IPS DF 6.9 (cell line): ENCODE measurements around the gene PLB1.

Source experiments
- DNase-seq: peaks from one replicate; pipeline ENCODE4 v3.0.0-alpha.2; 2013; ENCODE audit warnings: low read depth, low spot score
- H3K27ac ChIP-seq: one replicate; pipeline ENCODE4 v1.5.1; 2013; ENCODE audit warnings: low read length, control low read depth
- H3K27me3 ChIP-seq: 2 replicates; pipeline ENCODE4 v1.6.1; 2013; ENCODE audit warnings: mild to moderate bottlenecking, low read length; ENCODE audit not compliant: control insufficient read depth, insufficient read depth
- H3K36me3 ChIP-seq: 2 replicates; pipeline ENCODE4 v1.6.1; 2013; ENCODE audit warnings: low read length; ENCODE audit not compliant: control insufficient read depth, insufficient read depth
- H3K4me1 ChIP-seq: 2 replicates; pipeline ENCODE4 v1.6.1; 2013; ENCODE audit warnings: low read length; ENCODE audit not compliant: control insufficient read depth, insufficient read depth
- H3K4me3 ChIP-seq: 2 replicates; pipeline ENCODE4 v1.5.1; 2013; ENCODE audit warnings: mild to moderate bottlenecking, low read length
- H3K9me3 ChIP-seq: 2 replicates; pipeline ENCODE4 v1.6.1; 2013; ENCODE audit warnings: low read length, inconsistent platforms; ENCODE audit not compliant: control insufficient read depth, insufficient read depth
- WGBS: extraction: QIAGEN DNeasy Blood & Tissue Kit; methylation state at CpG from one replicate; pipeline ENCODE4 v1.1.7; 2013; ENCODE audit warnings: mixed read lengths, missing lambda C conversion rate; ENCODE audit not compliant: insufficient read length, insufficient coverage; 5-methylcytosine and 5-hydroxymethylcytosine counted together

Gene PLB1

GRCh38 chr2:28496781-28497180 lies 921 bp downstream of the PLB1 start:
- no peaks in the 10 kb centered on the region for H3K9me3 ChIP-seq
- no peaks in the 10 kb centered on the region for H3K27me3 ChIP-seq
- H3K36me3 ChIP-seq = no peaks in the 10 kb centered on the region
- no peak for DNase-seq
- H3K4me1 ChIP-seq = no peaks in the 10 kb centered on the region
- WGBS = no CpG with 5 or more reads among the region's 4 CpGs
- no peak overlapping the region for H3K4me3 ChIP-seq
- H3K27ac ChIP-seq = no peak overlapping the region

GRCh38 chr2:28497206-28497605 lies 1.3 kb downstream of the PLB1 start:
- Histone ChIP-seq H3K36me3 (no peaks in the 10 kb centered on the region), H3K4me1 (no peaks in the 10 kb centered on the region), H3K27me3 (no peaks in the 10 kb centered on the region), H3K9me3 (no peaks in the 10 kb centered on the region), H3K27ac (no peak overlapping the region), H3K4me3 (no peak overlapping the region)
- no peak for DNase-seq
- WGBS = no CpG with 5 or more reads among the region's 3 CpGs

GRCh38 chr2:28499282-28499681 lies 3.4 kb downstream of the PLB1 start:
- no peak overlapping the region for H3K27ac ChIP-seq
- DNase-seq = no peak
- H3K4me1 ChIP-seq = no peaks in the 10 kb centered on the region
- H3K4me3 ChIP-seq = no peak overlapping the region
- no CpG with 5 or more reads among the region's 5 CpGs for WGBS
- no peaks in the 10 kb centered on the region for H3K27me3 ChIP-seq
- H3K36me3 ChIP-seq = no peaks in the 10 kb centered on the region
- H3K9me3 ChIP-seq = no peaks in the 10 kb centered on the region

- H3K4me1 ChIP-seq = no peaks in the 10 kb centered on the region
- H3K27me3 ChIP-seq = no peaks in the 10 kb centered on the region
- H3K9me3 ChIP-seq = 0 out of 2 replicates have a peak, but pooled peaks cover 1% of the 10 kb centered on the region
- no peaks in the 10 kb centered on the region for H3K36me3 ChIP-seq
- no peak for DNase-seq
- no CpG with 5 or more reads among the region's 4 CpGs for WGBS
- no peak overlapping the region for H3K4me3 ChIP-seq
- H3K27ac ChIP-seq = no peak overlapping the region
These were observed 9.5 kb downstream of the PLB1 start for GRCh38 chr2:28505361-28505760.

GRCh38 chr2:28506112-28506910 lies 10.5 kb downstream of the PLB1 start:
- no peak overlapping the region for H3K27ac ChIP-seq

GRCh38 chr2:28507796-28508764 lies 12.2 kb downstream of the PLB1 start:
- DNase-seq = no peak
- Histone ChIP-seq H3K4me1 (no peaks in the 10 kb centered on the region), H3K27me3 (no peaks in the 10 kb centered on the region), H3K4me3 (no peak overlapping the region), H3K9me3 (0 out of 2 replicates have a peak, but pooled peaks cover 1% of the 10 kb centered on the region), H3K27ac (no peak overlapping the region), H3K36me3 (no peaks in the 10 kb centered on the region)
- no CpG with 5 or more reads among the region's 6 CpGs for WGBS

More at GRCh38 chr2:28506112-28506910, 10.5 kb downstream of the PLB1 start:
- DNase-seq = no peak
- Histone ChIP-seq H3K4me1 (no peaks in the 10 kb centered on the region), H3K27me3 (no peaks in the 10 kb centered on the region), H3K36me3 (no peaks in the 10 kb centered on the region), H3K4me3 (no peak overlapping the region), H3K9me3 (0 out of 2 replicates have a peak, but pooled peaks cover 1% of the 10 kb centered on the region)
- no CpG with 5 or more reads among the region's 5 CpGs for WGBS

GRCh38 chr2:28509361-28509760 lies 13.5 kb downstream of the PLB1 start:
- H3K27me3 ChIP-seq = no peaks in the 10 kb centered on the region
- H3K36me3 ChIP-seq = no peaks in the 10 kb centered on the region
- WGBS = no CpG with 5 or more reads among the region's 1 CpG
- no peak overlapping the region for H3K4me3 ChIP-seq
- H3K27ac ChIP-seq = no peak overlapping the region
- H3K4me1 ChIP-seq = no peaks in the 10 kb centered on the region
- no peak for DNase-seq
- 0 out of 2 replicates have a peak, but pooled peaks cover 1% of the 10 kb centered on the region for H3K9me3 ChIP-seq

- no CpG with 5 or more reads among the region's 2 CpGs for WGBS
- Histone ChIP-seq H3K9me3 (0 out of 2 replicates have a peak, but pooled peaks cover 1% of the 10 kb centered on the region), H3K27ac (no peak overlapping the region), H3K27me3 (no peaks in the 10 kb centered on the region), H3K4me1 (no peaks in the 10 kb centered on the region), H3K4me3 (no peak overlapping the region), H3K36me3 (no peaks in the 10 kb centered on the region)
- no peak for DNase-seq
These were observed 14.3 kb downstream of the PLB1 start for GRCh38 chr2:28510184-28510583.

GRCh38 chr2:28511871-28512606 lies 16.2 kb downstream of the PLB1 start:
- no peaks in the 10 kb centered on the region for H3K27me3 ChIP-seq
- 0 out of 2 replicates have a peak, but pooled peaks cover 1% of the 10 kb centered on the region for H3K9me3 ChIP-seq
- H3K36me3 ChIP-seq = no peaks in the 10 kb centered on the region
- no peaks in the 10 kb centered on the region for H3K4me1 ChIP-seq
- no CpG with 5 or more reads among the region's 2 CpGs for WGBS
- no peak for DNase-seq
- H3K27ac ChIP-seq = no peak overlapping the region
- no peak overlapping the region for H3K4me3 ChIP-seq

GRCh38 chr2:28512607-28512965 lies 16.7 kb downstream of the PLB1 start:
- no peak overlapping the region for H3K27ac ChIP-seq
- no peaks in the 10 kb centered on the region for H3K4me1 ChIP-seq
- no peak for DNase-seq
- no peaks in the 10 kb centered on the region for H3K27me3 ChIP-seq
- WGBS = no CpG with 5 or more reads among the region's 1 CpG
- no peak overlapping the region for H3K4me3 ChIP-seq
- H3K9me3 ChIP-seq = 0 out of 2 replicates have a peak, but pooled peaks cover under 1% of the 10 kb centered on the region
- no peaks in the 10 kb centered on the region for H3K36me3 ChIP-seq
